ENCODE results near the gene TAS2R19. TPM values are rescaled to one million over a fixed set of nuclear protein-coding genes. Genes with fewer than 3 reads are reported as not detected.

Gene TAS2R19
- total RNA-seq, 3 donors from 2014 or later: 2.1 to 6.8 (median 2.3) TPM

GRCh38 chr12:10982244-10982643 lies 40.2 kb downstream of the TAS2R19 start:
- no peak for TF ChIP-seq CTCF (IDR thresholded peaks at IDR 0.05)
- DNase-seq (peak in 1 of 3 donors; percentile 16), ATAC-seq (peak; percentile 69)
- Histone ChIP-seq H3K4me3 (no peak overlapping the region), H3K36me3 (ENCODE audit: low read depth) (no peaks in the 10 kb centered on the region), H3K9me3 (no peaks in the 10 kb centered on the region), H3K4me1 (ENCODE audit: low read depth) (no peaks in the 10 kb centered on the region)
- intact Hi-C loops (cut with DNase I, micrococcal nuclease): no loop called here

- DNase-seq: no peak
- ATAC-seq: no peak
- no peak overlapping the region for H3K4me3 ChIP-seq
- no peaks in the 10 kb centered on the region for H3K9me3 ChIP-seq
- H3K4me1 ChIP-seq (ENCODE audit: low read depth): no peaks in the 10 kb centered on the region
- intact Hi-C loops (cut with DNase I, micrococcal nuclease): no loop called here
- TF ChIP-seq CTCF (IDR thresholded peaks at IDR 0.05): no peak
- H3K36me3 ChIP-seq (ENCODE audit: low read depth): no peaks in the 10 kb centered on the region
Observed at GRCh38 chr12:10974965-10975364, 47.5 kb downstream of the TAS2R19 start.

Other genes with a start within 250 kb of the TAS2R19 start
- gene TAS2R7, start 220.0 kb downstream of the TAS2R19 start, total RNA-seq: not detected
- not detected for gene TAS2R8, start 215.3 kb downstream of the TAS2R19 start, total RNA-seq
- not detected for gene TAS2R9, start 212.5 kb downstream of the TAS2R19 start, total RNA-seq
- under 1 TPM in 2 of 3 donors, not detected in 1; 0.39 to 0.87 TPM for gene TAS2R10, start 196.3 kb downstream of the TAS2R19 start, total RNA-seq
- 1 to 10 TPM in 1 of 3 donors, under 1 TPM in 2; 0.60 to 3.4 (median 0.79) TPM for gene PRR4, start 173.1 kb downstream of the TAS2R19 start, total RNA-seq
- gene PRH1, start 138.4 kb downstream of the TAS2R19 start, total RNA-seq: 10 to 100 TPM; 14.2 to 24.0 (median 15.4) TPM
- gene TAS2R13, start 113.1 kb downstream of the TAS2R19 start, total RNA-seq: 1 to 10 TPM; 1.1 to 3.2 (median 1.3) TPM
- gene PRH2, start 93.4 kb downstream of the TAS2R19 start, total RNA-seq: under 1 TPM in 1 of 3 donors, not detected in 2; 0.73 TPM
- gene TAS2R14, start 83.4 kb downstream of the TAS2R19 start, total RNA-seq: 1 to 10 TPM; 1.7 to 5.4 (median 2.6) TPM
- gene TAS2R50, start 35.7 kb downstream of the TAS2R19 start, total RNA-seq: 1 to 10 TPM in 2 of 3 donors, under 1 TPM in 1; 0.92 to 3.7 (median 1.5) TPM
- 1 to 10 TPM; 1.6 to 3.9 (median 1.7) TPM for gene TAS2R20, start 24.3 kb downstream of the TAS2R19 start, total RNA-seq
- gene TAS2R31, start 8.8 kb upstream of the TAS2R19 start, total RNA-seq: 1 to 10 TPM; 2.6 to 8.1 (median 3.5) TPM
- 1 to 10 TPM in 1 of 3 donors, under 1 TPM in 2; 0.87 to 4.2 (median 0.98) TPM for gene TAS2R46, start 39.7 kb upstream of the TAS2R19 start, total RNA-seq
- 1 to 10 TPM in 1 of 3 donors, under 1 TPM in 1, not detected in 1; 0.51 to 1.3 TPM for gene TAS2R43, start 69.7 kb upstream of the TAS2R19 start, total RNA-seq
- 1 to 10 TPM; 3.0 to 5.9 (median 3.5) TPM for gene TAS2R30, start 112.0 kb upstream of the TAS2R19 start, total RNA-seq
- 10 to 100 TPM in 1 of 3 donors, 1 to 10 TPM in 2; 7.9 to 12.5 (median 9.5) TPM for gene SMIM10L1, start 148.6 kb upstream of the TAS2R19 start, total RNA-seq
- not detected for gene TAS2R42, start 164.3 kb upstream of the TAS2R19 start, total RNA-seq
- not detected for gene PRB3, start 247.1 kb upstream of the TAS2R19 start, total RNA-seq

Measured in mucosa of descending colon (tissue), 3 donors.